Hematopoietic multipotent progenitor cell treated with erythropoietin and hydrocortisone succinate and interleukin-3 and kit ligand, for 8 days (in vitro differentiated cells): ENCODE data around the gene GUCY1A2.

Experiments used
- DNase-seq: peaks from one replicate; pipeline ENCODE4 v3.0.0-alpha.2; 2015

The GUCY1A2 gene

GRCh38 chr11:106625566-106625965 lies 392.7 kb downstream of the GUCY1A2 start:
- no peak for DNase-seq

DNA sequence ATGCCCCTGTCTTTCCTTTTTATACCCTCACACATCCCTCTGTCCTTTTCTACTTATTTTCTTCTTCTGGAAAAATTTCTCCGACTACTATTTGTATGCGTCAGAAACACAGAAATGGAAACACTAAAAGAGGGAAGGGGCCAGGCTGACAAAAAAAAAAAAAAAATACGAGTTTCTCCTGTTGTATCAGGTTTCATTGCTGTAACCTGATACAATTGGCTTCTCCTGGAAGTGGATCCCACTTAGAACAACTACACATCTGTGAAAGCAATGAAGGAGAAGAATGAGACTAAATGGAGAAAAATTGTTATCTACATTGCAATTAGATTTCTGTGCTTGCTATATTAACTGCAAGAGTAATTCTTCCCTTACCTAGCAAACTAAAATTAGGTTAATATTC lies 393.9 kb downstream of the GUCY1A2 start:
- DNase-seq = no peak
